IMR-90 (cell line): ENCODE data around the gene MARCHF3.

ENCODE experiments used
- CEBPB ChIP-seq: IDR thresholded peaks from 2 replicates; pipeline ENCODE4 v1.6.1; 2012; ENCODE audit warnings: low read depth, low read length, improper control_type of control experiment
- CTCF ChIP-seq: conservative IDR thresholded peaks from 2 replicates; pipeline ENCODE4 v1.5.1; 2012; ENCODE audit warnings: mild to moderate bottlenecking, low read depth, low read length, improper control_type of control experiment
- FOS ChIP-seq: fragments of 150-350 bp; IDR thresholded peaks from 2 replicates; pipeline ENCODE4 v1.6.1; 2016; ENCODE audit warnings: low read depth, low read length
- MAFK ChIP-seq: IDR thresholded peaks from 2 replicates; pipeline ENCODE4 v1.6.1; 2012; ENCODE audit warnings: low read depth, low read length, improper control_type of control experiment
- MAZ ChIP-seq: IDR thresholded peaks from 2 replicates; pipeline ENCODE4 v1.6.1; 2012; ENCODE audit warnings: low read depth, mild to moderate bottlenecking, low read length, improper control_type of control experiment, moderate library complexity, borderline replicate concordance
- MXI1 ChIP-seq: IDR thresholded peaks from 2 replicates; pipeline ENCODE4 v1.6.1; 2012; ENCODE audit warnings: low read depth, mild to moderate bottlenecking, low read length, moderate library complexity, borderline replicate concordance
- POLR2A ChIP-seq: IDR thresholded peaks from 2 replicates; pipeline ENCODE4 v1.6.1; 2012; ENCODE audit warnings: mild to moderate bottlenecking, low read depth, low read length
- RAD21 ChIP-seq: IDR thresholded peaks from 2 replicates; pipeline ENCODE4 v1.6.1; 2012; ENCODE audit warnings: low read length, improper control_type of control experiment
- RCOR1 ChIP-seq: IDR thresholded peaks from 2 replicates; pipeline ENCODE4 v1.6.1; 2012; ENCODE audit warnings: mild to moderate bottlenecking, low read length, improper control_type of control experiment; ENCODE audit not compliant: insufficient replicate concordance
- RFX5 ChIP-seq: IDR thresholded peaks from 2 replicates; pipeline ENCODE4 v1.8.0; 2012; ENCODE audit warnings: low read depth, mild to moderate bottlenecking, low read length, moderate library complexity
- SMC3 ChIP-seq: fragments of 150-350 bp; IDR thresholded peaks from 2 replicates; pipeline ENCODE4 v1.6.1; 2016; ENCODE audit warnings: low read depth, mild to moderate bottlenecking, antibody characterized with exemption, low read length, moderate library complexity
- USF2 ChIP-seq: fragments of 150-350 bp; IDR thresholded peaks from 2 replicates; pipeline ENCODE4 v1.6.1; 2017; ENCODE audit warnings: mild to moderate bottlenecking, antibody characterized with exemption, low read length, low read depth

- TF ChIP-seq POLR2A (no peak), CTCF (no peak), MAFK (no peak), SMC3 (no peak), USF2 (no peak), CEBPB (no peak), RCOR1 (no peak), RFX5 (no peak), FOS (no peak), MAZ (no peak), RAD21 (no peak), MXI1 (no peak)
Observed at GRCh38 chr5:126965487-126965886, 64.9 kb downstream of the MARCHF3 start.
